Activated T-helper 1 cell treated with anti-CD3 and anti-CD28 coated beads, Interleukin-2, amount 50 U/mL, for 16 hours (primary cell): ENCODE results near the gene ACTR5.
A peak's percentile ranks its signal among the peaks of the same experiment; 100 is the strongest.
"Not testable (repeated sequence)": the region's sequence is repeated elsewhere in the genome, so short reads cannot be mapped to it uniquely, and the experiment has no call there.

Experiments
- DNase-seq, 2 donors: peaks; one replicate each; pipeline ENCODE4 v3.0.0-alpha.2; 2020; ENCODE audit warnings: low read depth in 1 of 2, low spot score in 1 of 2

Gene ACTR5

GRCh38 chr20:38764567-38765318 is 16.5 kb downstream of the ACTR5 start:
- DNase-seq: peak in 1 of 2 donors; percentile 16

- no peak for DNase-seq
Measured at GRCh38 chr20:38766071-38766470, 17.8 kb downstream of the ACTR5 start.

GRCh38 chr20:38769376-38770295 is 21.4 kb downstream of the ACTR5 start:
- no peak for DNase-seq

GRCh38 chr20:38770546-38770945 is 22.3 kb downstream of the ACTR5 start:
- no peak for DNase-seq

GRCh38 chr20:38770970-38771369 is 22.7 kb downstream of the ACTR5 start:
- DNase-seq: no peak

- no peak for DNase-seq
Measured at GRCh38 chr20:38771621-38772020, 23.4 kb downstream of the ACTR5 start.

GRCh38 chr20:38774167-38774566 is 25.9 kb downstream of the ACTR5 start:
- no peak for DNase-seq

- no peak for DNase-seq
Measured at GRCh38 chr20:38776363-38776762, 28.1 kb downstream of the ACTR5 start.

GRCh38 chr20:38779247-38780097 is 31.2 kb downstream of the ACTR5 start:
- DNase-seq: no peak

- DNase-seq: no peak
Measured at GRCh38 chr20:38782275-38782674, 34.0 kb downstream of the ACTR5 start.

GRCh38 chr20:38787870-38788269 is 39.6 kb downstream of the ACTR5 start:
- no peak for DNase-seq

GRCh38 chr20:38789503-38790199 is 41.4 kb downstream of the ACTR5 start:
- DNase-seq: no peak

- DNase-seq: peak in 1 of 2 donors; percentile 8
Measured at GRCh38 chr20:38790200-38791053, 42.2 kb downstream of the ACTR5 start.

- DNase-seq: no peak
Measured at GRCh38 chr20:38791291-38791690, 43.0 kb downstream of the ACTR5 start.

- no peak for DNase-seq
Measured at GRCh38 chr20:38791940-38792339, 43.7 kb downstream of the ACTR5 start.

GRCh38 chr20:38794057-38794456 is 45.8 kb downstream of the ACTR5 start:
- DNase-seq: not testable (repeated sequence)

- no peak for DNase-seq
Measured at GRCh38 chr20:38798266-38798665, 50.0 kb downstream of the ACTR5 start.

GRCh38 chr20:38799203-38799602 is 50.9 kb downstream of the ACTR5 start:
- no peak for DNase-seq

- no peak for DNase-seq
Measured at GRCh38 chr20:38800882-38801281, 52.6 kb downstream of the ACTR5 start.

GRCh38 chr20:38804221-38804620 is 56.0 kb downstream of the ACTR5 start:
- no peak for DNase-seq
